Measurements from ENCODE around the gene XRCC4. TPM values are rescaled to one million over a fixed set of nuclear protein-coding genes. Genes with fewer than 3 reads are reported as not detected.

Gene XRCC4
- total RNA-seq, 1 experiment from 2014 or later, result 10.8 TPM

DNA sequence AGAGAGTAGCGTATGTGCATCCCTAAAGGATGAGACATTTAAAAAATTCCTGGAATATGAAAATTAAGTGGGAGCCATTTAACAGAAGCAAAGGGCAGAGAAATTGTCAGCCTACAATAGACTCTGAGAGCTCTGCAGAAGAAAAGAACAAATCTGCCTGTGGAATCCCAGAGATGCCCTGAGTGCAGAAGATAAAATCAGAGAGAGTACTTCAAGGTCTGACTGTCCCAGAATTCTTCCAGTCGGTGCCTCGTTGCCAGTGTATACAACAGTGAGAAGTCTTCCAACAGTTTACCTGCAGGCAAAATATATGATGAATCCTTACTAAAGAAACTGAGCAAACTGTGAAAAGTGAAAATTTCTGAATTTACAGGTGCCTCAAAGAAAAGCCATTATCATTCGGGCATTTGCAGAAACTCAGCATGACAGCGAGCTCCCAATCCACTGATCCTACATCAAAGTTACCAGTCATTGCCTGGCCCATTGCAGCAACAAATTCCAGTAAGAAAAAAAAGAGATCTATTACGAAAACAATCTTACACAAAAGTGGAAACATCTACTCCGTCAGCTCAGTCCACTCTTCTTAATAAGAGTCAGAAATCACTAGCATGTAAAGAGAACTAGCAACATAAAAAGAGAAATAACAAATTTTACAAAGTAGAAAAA, 301.4 kb downstream of the XRCC4 start:
- Histone ChIP-seq H3T11ph (ENCODE audit: low read length) (no peak overlapping the region), H4K20me1 (ENCODE audit: control insufficient read depth, insufficient read depth, insufficient read length) (no peaks in the 10 kb centered on the region), H3K9ac (ENCODE audit: extremely low read depth, insufficient read length, low read length) (no peak overlapping the region), H3K4me1 (ENCODE audit: insufficient read depth, low read length) (peaks cover 8% of the 10 kb centered on the region; the same call in 1 of the 2 replicates), H2BK120ac (ENCODE audit: low read depth, low read length, poor library complexity, severe bottlenecking) (no peak overlapping the region), H3K23me2 (ENCODE audit: insufficient read length, low read depth, low read length, poor library complexity, severe bottlenecking) (no peaks in the 10 kb centered on the region), H2BK20ac (ENCODE audit: low read depth, low read length, poor library complexity, severe bottlenecking) (no peak overlapping the region), H3K4ac (ENCODE audit: low read depth, low read length) (no peak overlapping the region), H2BK12ac (ENCODE audit: insufficient read length, low read depth, low read length) (no peak overlapping the region), H2BK15ac (ENCODE audit: low read depth, low read length) (no peak overlapping the region), H3K27ac (ENCODE audit: insufficient read length, low read depth, low read length) (peak overlapping the region; percentile 0), H3K4me2 (ENCODE audit: insufficient read depth, insufficient read length, low read length) (no peak overlapping the region), H2AFZ (ENCODE audit: low read length) (no peak overlapping the region), H3K9me3 (ENCODE audit: control insufficient read depth, low read depth, low read length) (no peaks in the 10 kb centered on the region), H4K91ac (ENCODE audit: insufficient read length, low read depth, low read length) (no peak overlapping the region), H2BK5ac (ENCODE audit: insufficient read length, low read length) (no peak overlapping the region), H3K18ac (ENCODE audit: insufficient read length, low read depth, low read length) (no peak overlapping the region), H4K8ac (replicated peaks; ENCODE audit: insufficient read length, low read depth, low read length) (no peak overlapping the region), H3K27me3 (ENCODE audit: insufficient read depth, low read length) (no peaks in the 10 kb centered on the region), H3K79me1 (ENCODE audit: insufficient read depth, low read depth, low read length, poor library complexity, severe bottlenecking) (no peaks in the 10 kb centered on the region), H2AK5ac (ENCODE audit: insufficient read length, low read length) (no peak overlapping the region), H3K14ac (ENCODE audit: insufficient read depth, low read length) (no peak overlapping the region), H3K79me2 (ENCODE audit: insufficient read depth, low read length) (no peaks in the 10 kb centered on the region), H3K56ac (ENCODE audit: insufficient read length, low read depth, low read length) (no peak overlapping the region), H3K23ac (ENCODE audit: insufficient read length, low read depth, low read length) (no peak overlapping the region), H4K5ac (ENCODE audit: insufficient read length, low read depth, low read length) (no peak overlapping the region)
- Mint-ChIP-seq H3K4me3 (no peak overlapping the region), H3K27me3 (ENCODE audit: low read depth) (no peaks in the 10 kb centered on the region), H3K27ac (peak overlapping the region; percentile 31 to 82 (median 51); a peak in 5 of 7 replicates), H3K4me1 (peaks cover 21 to 24% of the 10 kb centered on the region in 2 experiments), H3K9me3 (no peaks in the 10 kb centered on the region), H3K36me3 (ENCODE audit: insufficient read depth in 1 of 3, low read depth in 3 of 3) (peaks cover 0 to 6% (median 0%) of the 10 kb centered on the region in 3 experiments; a peak in 1 of 7 replicates)
- peak; percentile 38 for DNase-seq
- TF ChIP-seq, protein P1, sequence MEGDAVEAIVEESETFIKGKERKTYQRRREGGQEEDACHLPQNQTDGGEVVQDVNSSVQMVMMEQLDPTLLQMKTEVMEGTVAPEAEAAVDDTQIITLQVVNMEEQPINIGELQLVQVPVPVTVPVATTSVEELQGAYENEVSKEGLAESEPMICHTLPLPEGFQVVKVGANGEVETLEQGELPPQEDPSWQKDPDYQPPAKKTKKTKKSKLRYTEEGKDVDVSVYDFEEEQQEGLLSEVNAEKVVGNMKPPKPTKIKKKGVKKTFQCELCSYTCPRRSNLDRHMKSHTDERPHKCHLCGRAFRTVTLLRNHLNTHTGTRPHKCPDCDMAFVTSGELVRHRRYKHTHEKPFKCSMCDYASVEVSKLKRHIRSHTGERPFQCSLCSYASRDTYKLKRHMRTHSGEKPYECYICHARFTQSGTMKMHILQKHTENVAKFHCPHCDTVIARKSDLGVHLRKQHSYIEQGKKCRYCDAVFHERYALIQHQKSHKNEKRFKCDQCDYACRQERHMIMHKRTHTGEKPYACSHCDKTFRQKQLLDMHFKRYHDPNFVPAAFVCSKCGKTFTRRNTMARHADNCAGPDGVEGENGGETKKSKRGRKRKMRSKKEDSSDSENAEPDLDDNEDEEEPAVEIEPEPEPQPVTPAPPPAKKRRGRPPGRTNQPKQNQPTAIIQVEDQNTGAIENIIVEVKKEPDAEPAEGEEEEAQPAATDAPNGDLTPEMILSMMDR (conservative IDR thresholded peaks at IDR 0.05), result no peak
- no CpG with 5 or more reads among the region's 7 CpGs for WGBS (ENCODE audit: extremely low coverage, insufficient read length, low lambda C conversion rate)
